HepG2 (cell line): ENCODE data around the gene MRPL36. TPM values are rescaled to one million over a fixed set of nuclear protein-coding genes. Genes with fewer than 3 reads are reported as not detected.

Source experiments
- ATAC-seq: fragments of 200-7000 bp; cut with Tn5 transposase; 3 replicates; pipeline ENCODE4 v1.9.1; 2020; ENCODE audit warnings: mild to moderate bottlenecking, moderate library complexity
- BruUV-seq: library from RNA; stranded (reverse); fragments of 400-500 nt; replicated peaks from 2 replicates; lab custom pipeline; 2021; lab: Mats Ljungman, UMichigan
- CTCF ChIA-PET: fragments of 300-600 bp; formaldehyde crosslinking; extraction: SDS; loops from one replicate; lab custom pipeline; 2021; ENCODE audit warnings: low total read pairs, inconsistent platforms, low intra/inter-chr PET ratio; lab: Yijun Ruan, JAX
- POLR2A ChIA-PET: fragments of 350-600 bp; sonication (Branson Sonifier 250); formaldehyde crosslinking; loops from one replicate; lab custom pipeline; 2020; ENCODE audit warnings: antibody characterized with exemption, inconsistent platforms; lab: Yijun Ruan, JAX
- DNase-seq: peaks from one replicate; pipeline ENCODE4 v3.0.0-alpha.2; 2015; ENCODE audit warnings: low spot score
- FAIRE-seq: peaks from 3 replicates; lab custom pipeline; 2011; peaks lifted over from hg19 to GRCh38; lab: Jason Lieb, UNC
- H2AFZ ChIP-seq: one replicate; pipeline ENCODE4 v1.6.1; 2011; ENCODE audit warnings: low read length, inconsistent platforms
- H3K27ac ChIP-seq: fragments of 300-600 bp; 3 replicates; pipeline ENCODE4 v1.8.0; 2011; ENCODE audit warnings: mixed run types, mild to moderate bottlenecking, mixed read lengths, low read length, inconsistent platforms; ENCODE audit not compliant: insufficient read depth; ENCODE audit errors: extremely low read length
- H3K27me3 ChIP-seq, 2 experiments: fragments of 200-600 bp in 1 of 2; 2 replicates in 1 of 2; 3 replicates in 1 of 2; pipeline versions ENCODE4 v1.6.0 to v1.8.0; 2011; ENCODE audit warnings: low read length in 2 of 2, mild to moderate bottlenecking in 2 of 2, moderate library complexity in 2 of 2, inconsistent platforms in 1 of 2; ENCODE audit not compliant: insufficient read depth in 2 of 2, control insufficient read depth in 1 of 2
- H3K36me3 ChIP-seq, 2 experiments: fragments of 200-600 bp in 1 of 2; replicated peaks in 1 of 2; 2 replicates in 1 of 2; 3 replicates in 1 of 2; pipeline versions ENCODE4 v1.5.1 to v1.8.0; 2011; ENCODE audit warnings: low read length in 2 of 2, inconsistent platforms in 1 of 2; ENCODE audit not compliant: insufficient read depth in 2 of 2, control insufficient read depth in 1 of 2
- H3K4me1 ChIP-seq: 2 replicates; pipeline ENCODE4 v1.5.1; 2012; ENCODE audit warnings: low read length, inconsistent platforms; ENCODE audit not compliant: insufficient read depth
- H3K4me2 ChIP-seq: 2 replicates; pipeline ENCODE4 v1.6.0; 2011; ENCODE audit warnings: low read depth, low read length, inconsistent platforms
- H3K4me3 ChIP-seq, 3 experiments: fragments of 200-600 bp in 1 of 3; sonication (generic), shearing (Covaris generic) in 1 of 3; replicated peaks in 1 of 3; 2 replicates each; pipeline ENCODE4 v1.5.1; 2011 to 2016; ENCODE audit warnings: low read length in 3 of 3, inconsistent platforms in 2 of 3, low read depth in 2 of 3, mild to moderate bottlenecking in 2 of 3, control low read depth in 1 of 3, mixed read lengths in 1 of 3; ENCODE audit not compliant: insufficient read depth in 1 of 3
- H3K79me2 ChIP-seq: one replicate; pipeline ENCODE4 v1.6.1; 2011; ENCODE audit warnings: low read length, inconsistent platforms; ENCODE audit not compliant: insufficient read depth
- H3K9ac ChIP-seq: 2 replicates; pipeline ENCODE4 v1.6.0; 2011; ENCODE audit warnings: mild to moderate bottlenecking, low read depth, low read length, inconsistent platforms; ENCODE audit not compliant: insufficient read depth
- H3K9me3 ChIP-seq: 2 replicates; pipeline ENCODE4 v1.5.1; 2012; ENCODE audit warnings: mild to moderate bottlenecking, low read length
- H4K20me1 ChIP-seq: 2 replicates; pipeline ENCODE4 v1.6.0; 2011; ENCODE audit warnings: inconsistent platforms, mild to moderate bottlenecking, low read length, moderate library complexity; ENCODE audit not compliant: insufficient read depth
- ARID2 ChIP-seq: sonication (generic); formaldehyde crosslinking; IDR thresholded peaks from 2 replicates; pipeline ENCODE4 v1.8.1; 2022; ENCODE audit warnings: mild to moderate bottlenecking, missing genetic modification reagents, borderline replicate concordance
- IKZF4 ChIP-seq: sonication (generic); formaldehyde crosslinking; IDR thresholded peaks from 2 replicates; pipeline ENCODE4 v1.5.1; 2020; ENCODE audit warnings: borderline replicate concordance, mild to moderate bottlenecking, low read depth, missing genetic modification reagents; ENCODE audit errors: not compliant biosample characterization
- RBAK ChIP-seq: sonication (generic); formaldehyde crosslinking; IDR thresholded peaks from 2 replicates; pipeline ENCODE4 v1.5.1; 2020; ENCODE audit warnings: mild to moderate bottlenecking, missing genetic modification reagents
- SALL1 ChIP-seq: sonication (generic); formaldehyde crosslinking; IDR thresholded peaks from 2 replicates; pipeline ENCODE4 v1.8.0; 2022; ENCODE audit warnings: mild to moderate bottlenecking, missing genetic modification reagents
- SP140L ChIP-seq: sonication (generic); formaldehyde crosslinking; IDR thresholded peaks from 2 replicates; pipeline ENCODE4 v1.4.0; 2020; ENCODE audit warnings: missing genetic modification reagents, borderline replicate concordance
- STAT5B ChIP-seq: sonication (generic); formaldehyde crosslinking; IDR thresholded peaks from 2 replicates; pipeline ENCODE4 v1.4.0; 2020; ENCODE audit warnings: missing genetic modification reagents
- TBP ChIP-seq: sonication (generic); formaldehyde crosslinking; IDR thresholded peaks from 2 replicates; pipeline ENCODE4 v1.5.0; 2020; ENCODE audit warnings: missing genetic modification reagents
- ZFP90 ChIP-seq: sonication (generic); formaldehyde crosslinking; IDR thresholded peaks from 2 replicates; pipeline ENCODE4 v1.8.0; 2022; ENCODE audit warnings: missing genetic modification reagents, mild to moderate bottlenecking, inconsistent platforms, borderline replicate concordance
- ZNF232 ChIP-seq: sonication (generic); formaldehyde crosslinking; IDR thresholded peaks from 2 replicates; pipeline ENCODE4 v1.4.0; 2020; ENCODE audit warnings: missing genetic modification reagents, borderline replicate concordance
- ZNF768 ChIP-seq: sonication (generic); formaldehyde crosslinking; IDR thresholded peaks from 2 replicates; pipeline ENCODE4 v1.4.0; 2020; ENCODE audit warnings: missing genetic modification reagents
- WGBS: methylation state at CpG from one replicate; pipeline ENCODE4 v1.1.6; 2017; ENCODE audit warnings: low lambda C conversion rate; 5-methylcytosine and 5-hydroxymethylcytosine counted together
- in situ Hi-C: cut with HindIII; loops from 2 replicates; pipeline ENCODE4 v1.10.0; 2017; ENCODE audit warnings: low pct_unique_long_range_greater_than_20kb; ENCODE audit not compliant: extremely low pct_ligation_motif_present
- intact Hi-C: fragments of 100-400 bp; cut with micrococcal nuclease; formaldehyde crosslinking; loops from one replicate; pipeline ENCODE4 v1.10.0; 2022; ENCODE audit not compliant: unreplicated experiment
- polyA plus RNA-seq, 8 experiments: library from polyadenylated mRNA; depleted of rRNA in 3 of 8; stranded (reverse) in 7 of 8; unstranded in 1 of 8; fragments of >200 nt; fragmentation: Illumina TruSeq in 4 of 8; extraction: Trizol in 4 of 8; gene quantifications; 2 replicates each; pipeline versions ENCODE4 v1.2.1 to v1.2.3, GENCODE V29; 2011 to 2016; ENCODE audit warnings: low read depth in 4 of 8, missing spikeins in 1 of 8, mixed read lengths in 1 of 8; ENCODE audit not compliant: insufficient read depth in 1 of 8
- total RNA-seq, 5 experiments: library from RNA; depleted of rRNA; stranded (reverse); fragments of >200 nt; fragmentation: Illumina TruSeq; extraction: Trizol; gene quantifications; 2 replicates each; pipeline ENCODE4 v1.2.3, GENCODE V29; 2016; ENCODE audit warnings: low read depth in 1 of 5
- TF ChIP-seq, protein P1 (sequence below): IDR thresholded peaks from 2 replicates; pipeline ENCODE4 v1.6.1; 2012; ENCODE audit warnings: inconsistent platforms
- TF ChIP-seq, protein P2 (sequence below): sonication (generic); formaldehyde crosslinking; IDR thresholded peaks from 2 replicates; pipeline ENCODE4 v1.5.0; 2020; ENCODE audit warnings: missing genetic modification reagents, mild to moderate bottlenecking, borderline replicate concordance
- TF ChIP-seq, protein P3 (sequence below): IDR thresholded peaks from 2 replicates; pipeline ENCODE4 v1.6.1; 2016; ENCODE audit warnings: low read depth, control low read depth

The MRPL36 gene
- total and polyA plus RNA-seq, 2 of the 13 experiments (the other 11 are each of a cell fraction or from before 2014, with no cell fraction given), result 71.3 to 113 TPM

- Histone ChIP-seq H3K9me3 (no peaks in the 10 kb centered on the region), H3K27ac (no peak overlapping the region), H3K36me3 (peaks cover 2 to 17% of the 10 kb centered on the region in 2 experiments; a peak in 3 of 5 replicates), H3K4me1 (peaks cover 37% of the 10 kb centered on the region), H3K27me3 (peaks cover 0 to 13% of the 10 kb centered on the region in 2 experiments; a peak in 3 of 5 replicates), H3K79me2 (peaks cover 13% of the 10 kb centered on the region), H3K9ac (no peak overlapping the region), H3K4me2 (peak overlapping the region; percentile 77), H3K4me3 (peak overlapping the region in 1 of 3 experiments; percentile 64; a peak in 1 of 6 replicates), H4K20me1 (no peaks in the 10 kb centered on the region; the same call in 1 of the 2 replicates), H2AFZ (no peak overlapping the region)
- ATAC-seq, result no peak
- FAIRE-seq, result no peak
- no TSS peak for BruUV-seq
- TF ChIP-seq SP140L (CRISPR knock-in tag) (no peak), TBP (CRISPR knock-in tag) (no peak), STAT5B (CRISPR knock-in tag) (no peak)
- WGBS, result 86% methylated on average over 11 of the region's 17 CpGs
- intact Hi-C loops, result no loop called here
- in situ Hi-C loops, result no loop called here
- ChIA-PET CTCF (no interaction called here), POLR2A (no interaction called here)
- DNase-seq, result no peak
Observed at GRCh38 chr5:1794901-1795290, 4.7 kb downstream of the MRPL36 start.

- Histone ChIP-seq H3K36me3 (peaks cover 2 to 17% of the 10 kb centered on the region in 2 experiments; a peak in 3 of 5 replicates), H4K20me1 (no peaks in the 10 kb centered on the region; the same call in 1 of the 2 replicates), H3K9ac (peak overlapping the region; percentile 20), H3K4me2 (peak overlapping the region; percentile 77), H3K4me3 (peak overlapping the region in 2 of 3 experiments; percentile 18 to 64; a peak in 4 of 6 replicates), H3K9me3 (no peaks in the 10 kb centered on the region), H3K27ac (no peak overlapping the region), H3K4me1 (peaks cover 37% of the 10 kb centered on the region), H3K79me2 (peaks cover 12% of the 10 kb centered on the region), H2AFZ (peak overlapping the region; percentile 61), H3K27me3 (peaks cover 0 to 19% of the 10 kb centered on the region in 2 experiments; a peak in 3 of 5 replicates)
- WGBS, result 51% methylated on average over 22 of the region's 33 CpGs
- CTCF ChIA-PET, result no interaction called here
- ATAC-seq (peak; percentile 68), FAIRE-seq (peak; percentile 51), DNase-seq (peak; percentile 52)
- no TSS peak for BruUV-seq
- intact Hi-C loops, result no loop called here
- POLR2A ChIA-PET, result no interaction called here
- in situ Hi-C loops, result no loop called here
- TF ChIP-seq ARID2 (CRISPR knock-in tag) (no peak), ZNF768 (peak; percentile 64; the same call in 1 of the 2 replicates), RBAK (CRISPR knock-in tag) (no peak), IKZF4 (CRISPR knock-in tag) (no peak), ZFP90 (CRISPR knock-in tag) (no peak), SALL1 (CRISPR knock-in tag) (peak; percentile 38; the same call in 1 of the 2 replicates), ZNF232 (CRISPR knock-in tag) (no peak)
- TF ChIP-seq, protein P1, sequence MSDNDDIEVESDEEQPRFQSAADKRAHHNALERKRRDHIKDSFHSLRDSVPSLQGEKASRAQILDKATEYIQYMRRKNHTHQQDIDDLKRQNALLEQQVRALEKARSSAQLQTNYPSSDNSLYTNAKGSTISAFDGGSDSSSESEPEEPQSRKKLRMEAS, result 0 out of 2 replicates have a peak, but pooled peaks have one; percentile 45
- TF ChIP-seq, protein P2, sequence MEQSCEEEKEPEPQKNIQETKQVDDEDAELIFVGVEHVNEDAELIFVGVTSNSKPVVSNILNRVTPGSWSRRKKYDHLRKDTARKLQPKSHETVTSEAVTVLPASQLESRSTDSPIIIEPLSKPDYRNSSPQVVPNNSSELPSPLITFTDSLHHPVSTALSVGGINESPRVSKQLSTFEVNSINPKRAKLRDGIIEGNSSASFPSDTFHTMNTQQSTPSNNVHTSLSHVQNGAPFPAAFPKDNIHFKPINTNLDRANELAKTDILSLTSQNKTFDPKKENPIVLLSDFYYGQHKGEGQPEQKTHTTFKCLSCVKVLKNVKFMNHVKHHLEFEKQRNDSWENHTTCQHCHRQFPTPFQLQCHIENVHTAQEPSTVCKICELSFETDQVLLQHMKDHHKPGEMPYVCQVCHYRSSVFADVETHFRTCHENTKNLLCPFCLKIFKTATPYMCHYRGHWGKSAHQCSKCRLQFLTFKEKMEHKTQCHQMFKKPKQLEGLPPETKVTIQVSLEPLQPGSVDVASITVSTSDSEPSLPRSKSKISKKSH (CRISPR knock-in tag), result 0 out of 2 replicates have a peak, but pooled peaks have one; percentile 34
- TF ChIP-seq, protein P3, sequence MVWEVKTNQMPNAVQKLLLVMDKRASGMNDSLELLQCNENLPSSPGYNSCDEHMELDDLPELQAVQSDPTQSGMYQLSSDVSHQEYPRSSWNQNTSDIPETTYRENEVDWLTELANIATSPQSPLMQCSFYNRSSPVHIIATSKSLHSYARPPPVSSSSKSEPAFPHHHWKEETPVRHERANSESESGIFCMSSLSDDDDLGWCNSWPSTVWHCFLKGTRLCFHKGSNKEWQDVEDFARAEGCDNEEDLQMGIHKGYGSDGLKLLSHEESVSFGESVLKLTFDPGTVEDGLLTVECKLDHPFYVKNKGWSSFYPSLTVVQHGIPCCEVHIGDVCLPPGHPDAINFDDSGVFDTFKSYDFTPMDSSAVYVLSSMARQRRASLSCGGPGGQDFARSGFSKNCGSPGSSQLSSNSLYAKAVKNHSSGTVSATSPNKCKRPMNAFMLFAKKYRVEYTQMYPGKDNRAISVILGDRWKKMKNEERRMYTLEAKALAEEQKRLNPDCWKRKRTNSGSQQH (CRISPR knock-in tag), result no peak
Observed at GRCh38 chr5:1793966-1794900, 5.4 kb downstream of the MRPL36 start.
